ENCODE results near the gene GLP1R. TPM values are rescaled to one million over a fixed set of nuclear protein-coding genes. Genes with fewer than 3 reads are reported as not detected.

The GLP1R gene
- total RNA-seq (2021; ENCODE audit: unreplicated experiment) (not detected), Bru-seq, nascent RNA (percentile 21 among the genes with signal in this experiment), BruChase-seq, experiment 1, labeled RNA remaining after a 2-hour chase (percentile 22 among the genes with signal in this experiment), BruChase-seq, experiment 2, labeled RNA remaining after a 6-hour chase (percentile 19 among the genes with signal in this experiment)
- polyA plus RNA-seq (2012; ENCODE audit: insufficient read length): not detected
- long read RNA-seq, partial matches to known transcripts: 0 of 1 reads
- long read RNA-seq, other reads (novel, unspliced or antisense): 1 of 1 reads

GRCh38 chr6:39048481-39049399 lies at the start of gene GLP1R:
GLP1R (plus strand) TSS chr6:39048781; CDS start chr6:39048841, 60 bp downstream.
- Histone ChIP-seq H3K4me3 (ENCODE audit: low read depth in 2 of 2, low read length in 2 of 2) (peak within 1 kb of the TSS; percentile 35 to 42), H3K27ac (ENCODE audit: low read length) (no peak within 1 kb of the TSS), H3K4me1 (ENCODE audit: control insufficient read depth, insufficient read depth, low read length) (no peaks in the 10 kb centered on the region), H3K36me3 (ENCODE audit: control insufficient read depth, insufficient read depth, low read length) (no peaks in the 10 kb centered on the region), H3K9me3 (ENCODE audit: control insufficient read depth, insufficient read depth, low read depth, low read length) (no peaks in the 10 kb centered on the region), H3K27me3 (ENCODE audit: control insufficient read depth, insufficient read depth, low read length) (peaks cover 9% of the 10 kb centered on the region)
- BruUV-seq (replicated peaks): no TSS peak
- in situ Hi-C loops (cut with HindIII; ENCODE audit: low pct_unique_long_range_greater_than_20kb, low sequenced_read_pairs): no loop called here
- no peak for DNase-seq (ENCODE audit: low read depth, low spot score)
- intact Hi-C loops (cut with micrococcal nuclease; ENCODE audit: unreplicated experiment): no loop called here
- ChIA-PET CTCF (no interaction called here), POLR2A (no interaction called here)
- TF ChIP-seq CTCF (IDR thresholded peaks at IDR 0.05): no peak
- no peak for TF ChIP-seq TCF7L2 (IDR thresholded peaks at IDR 0.05; ENCODE audit: low read depth, low read length)
- TF ChIP-seq SIN3A (IDR thresholded peaks at IDR 0.05; ENCODE audit: borderline replicate concordance, insufficient read depth, low read depth, low read length): no peak
- TF ChIP-seq REST (IDR thresholded peaks at IDR 0.05; ENCODE audit: insufficient read depth in 1 of 2, low read depth in 2 of 2, low read length in 1 of 2): no peak
- no peak for TF ChIP-seq POLR2AphosphoS5 (IDR thresholded peaks at IDR 0.05; ENCODE audit: low read depth, low read length)
- peak; percentile 69 for ATAC-seq

- Histone ChIP-seq H3K9me3 (ENCODE audit: control insufficient read depth, insufficient read depth, low read depth, low read length) (no peaks in the 10 kb centered on the region), H3K4me1 (ENCODE audit: control insufficient read depth, insufficient read depth, low read length) (no peaks in the 10 kb centered on the region), H3K36me3 (ENCODE audit: control insufficient read depth, insufficient read depth, low read length) (no peaks in the 10 kb centered on the region), H3K27me3 (ENCODE audit: control insufficient read depth, insufficient read depth, low read length) (peaks cover 20% of the 10 kb centered on the region), H3K27ac (ENCODE audit: low read length) (no peak overlapping the region), H3K4me3 (ENCODE audit: low read depth in 2 of 2, low read length in 2 of 2) (no peak overlapping the region)
- in situ Hi-C loops (cut with HindIII; ENCODE audit: low pct_unique_long_range_greater_than_20kb, low sequenced_read_pairs) (no loop called here), intact Hi-C loops (cut with micrococcal nuclease; ENCODE audit: unreplicated experiment) (no loop called here)
- ChIA-PET POLR2A (no interaction called here), CTCF (no interaction called here)
- no TSS peak for BruUV-seq (replicated peaks)
- DNase-seq (ENCODE audit: low read depth, low spot score): no peak
- TF ChIP-seq POLR2AphosphoS5 (IDR thresholded peaks at IDR 0.05; ENCODE audit: low read depth, low read length): no peak
- TF ChIP-seq CTCF (IDR thresholded peaks at IDR 0.05): peak; percentile 33
- ATAC-seq: no peak
Measured at GRCh38 chr6:39003072-39003471, 45.5 kb upstream of the GLP1R start.

Data from Panc1 (cell line).